ENCODE data around the gene SLC6A18.

SLC6A18 gene

DNA sequence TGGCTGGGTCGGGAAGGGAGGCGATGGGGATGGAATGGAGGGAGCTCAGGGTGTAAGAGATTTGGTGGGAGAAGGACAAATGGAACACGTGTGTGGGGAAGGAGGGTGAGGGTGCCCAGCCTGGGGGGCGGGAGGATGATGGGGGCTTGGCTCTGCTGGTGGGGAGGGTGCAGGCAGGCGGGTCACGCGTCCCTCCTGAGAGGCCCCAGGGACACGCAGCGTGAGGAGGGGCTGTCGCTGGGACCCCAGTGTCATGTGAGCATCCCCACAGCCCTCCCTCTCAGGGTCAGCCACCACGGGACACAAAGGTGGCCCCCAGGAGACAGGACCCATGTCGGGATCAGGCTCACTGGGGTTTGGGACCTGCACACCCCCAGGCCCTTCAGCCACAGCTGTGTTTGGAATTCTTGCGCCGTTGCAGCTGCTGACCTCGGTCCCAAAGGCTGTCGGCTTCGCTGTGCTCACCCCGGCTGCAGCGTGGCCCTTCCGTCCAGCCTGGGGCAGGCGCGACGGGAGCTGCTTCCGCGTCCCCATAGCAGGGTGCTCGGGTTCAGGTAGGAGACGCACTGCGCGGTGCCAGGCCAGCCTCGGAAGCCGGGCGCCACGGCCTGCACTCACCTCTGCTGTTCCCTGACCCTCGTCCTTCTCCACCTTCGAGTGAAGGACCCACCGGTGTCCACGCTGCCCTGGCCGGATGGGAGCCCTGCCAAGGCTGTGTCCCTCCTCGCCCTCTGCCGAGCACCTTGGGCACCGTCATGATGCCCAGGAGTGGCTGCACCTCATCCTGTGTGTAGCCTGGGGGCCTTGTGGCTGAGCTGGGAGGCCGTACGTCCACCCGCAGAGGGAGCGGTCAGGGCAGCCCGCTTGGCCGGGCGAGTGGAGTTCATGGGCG is 18.4 kb upstream of the SLC6A18 start:
- no peak overlapping the region for H3K4me2 ChIP-seq (ENCODE audit: low read length)
- H3K4me1 ChIP-seq, result no peaks in the 10 kb centered on the region
- no peak overlapping the region for H3K9ac ChIP-seq
- TF ChIP-seq, protein P1, sequence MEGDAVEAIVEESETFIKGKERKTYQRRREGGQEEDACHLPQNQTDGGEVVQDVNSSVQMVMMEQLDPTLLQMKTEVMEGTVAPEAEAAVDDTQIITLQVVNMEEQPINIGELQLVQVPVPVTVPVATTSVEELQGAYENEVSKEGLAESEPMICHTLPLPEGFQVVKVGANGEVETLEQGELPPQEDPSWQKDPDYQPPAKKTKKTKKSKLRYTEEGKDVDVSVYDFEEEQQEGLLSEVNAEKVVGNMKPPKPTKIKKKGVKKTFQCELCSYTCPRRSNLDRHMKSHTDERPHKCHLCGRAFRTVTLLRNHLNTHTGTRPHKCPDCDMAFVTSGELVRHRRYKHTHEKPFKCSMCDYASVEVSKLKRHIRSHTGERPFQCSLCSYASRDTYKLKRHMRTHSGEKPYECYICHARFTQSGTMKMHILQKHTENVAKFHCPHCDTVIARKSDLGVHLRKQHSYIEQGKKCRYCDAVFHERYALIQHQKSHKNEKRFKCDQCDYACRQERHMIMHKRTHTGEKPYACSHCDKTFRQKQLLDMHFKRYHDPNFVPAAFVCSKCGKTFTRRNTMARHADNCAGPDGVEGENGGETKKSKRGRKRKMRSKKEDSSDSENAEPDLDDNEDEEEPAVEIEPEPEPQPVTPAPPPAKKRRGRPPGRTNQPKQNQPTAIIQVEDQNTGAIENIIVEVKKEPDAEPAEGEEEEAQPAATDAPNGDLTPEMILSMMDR (IDR thresholded peaks at IDR 0.05), result no peak
- H3K9me3 ChIP-seq (ENCODE audit: control insufficient read depth, low read length), result no peaks in the 10 kb centered on the region
- no peak overlapping the region for H3K27ac ChIP-seq
- no peaks in the 10 kb centered on the region for H3K79me2 ChIP-seq
- H2AFZ ChIP-seq, result no peak overlapping the region
- H3K36me3 ChIP-seq (ENCODE audit: control insufficient read depth, insufficient read depth, low read length), result no peaks in the 10 kb centered on the region
- H3K27me3 ChIP-seq (ENCODE audit: control insufficient read depth, insufficient read depth, low read length), result no peaks in the 10 kb centered on the region
- H3K4me3 ChIP-seq (ENCODE audit: low read depth, low read length), result no peak overlapping the region

DNA sequence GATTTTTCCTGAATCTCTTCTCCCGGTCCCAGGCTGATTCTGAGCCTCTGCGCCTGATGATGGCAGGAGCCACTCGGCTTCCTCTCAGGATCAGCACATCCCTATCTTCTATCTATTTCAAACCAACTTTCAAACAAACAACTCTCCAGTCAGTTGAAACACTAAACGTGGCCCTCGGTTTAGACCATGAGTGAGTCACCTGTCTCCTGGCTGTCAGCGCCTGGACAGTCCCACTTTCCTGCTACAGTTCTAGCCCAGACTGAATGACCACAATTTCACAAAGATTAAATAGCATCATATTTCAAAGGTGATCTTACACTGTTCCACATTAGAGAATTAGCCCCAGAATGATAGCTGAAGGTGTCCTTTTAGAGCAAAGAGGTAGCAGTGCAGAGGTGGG is 17.6 kb upstream of the SLC6A18 start:
- Histone ChIP-seq H3K4me2 (ENCODE audit: low read length) (no peak overlapping the region), H3K9ac (no peak overlapping the region), H3K36me3 (ENCODE audit: control insufficient read depth, insufficient read depth, low read length) (no peaks in the 10 kb centered on the region), H3K9me3 (ENCODE audit: control insufficient read depth, low read length) (no peaks in the 10 kb centered on the region), H2AFZ (no peak overlapping the region), H3K4me1 (no peaks in the 10 kb centered on the region), H3K79me2 (no peaks in the 10 kb centered on the region), H3K4me3 (ENCODE audit: low read depth, low read length) (no peak overlapping the region), H3K27ac (no peak overlapping the region), H3K27me3 (ENCODE audit: control insufficient read depth, insufficient read depth, low read length) (no peaks in the 10 kb centered on the region)
- TF ChIP-seq, protein P1 (IDR thresholded peaks at IDR 0.05), result no peak

DNA sequence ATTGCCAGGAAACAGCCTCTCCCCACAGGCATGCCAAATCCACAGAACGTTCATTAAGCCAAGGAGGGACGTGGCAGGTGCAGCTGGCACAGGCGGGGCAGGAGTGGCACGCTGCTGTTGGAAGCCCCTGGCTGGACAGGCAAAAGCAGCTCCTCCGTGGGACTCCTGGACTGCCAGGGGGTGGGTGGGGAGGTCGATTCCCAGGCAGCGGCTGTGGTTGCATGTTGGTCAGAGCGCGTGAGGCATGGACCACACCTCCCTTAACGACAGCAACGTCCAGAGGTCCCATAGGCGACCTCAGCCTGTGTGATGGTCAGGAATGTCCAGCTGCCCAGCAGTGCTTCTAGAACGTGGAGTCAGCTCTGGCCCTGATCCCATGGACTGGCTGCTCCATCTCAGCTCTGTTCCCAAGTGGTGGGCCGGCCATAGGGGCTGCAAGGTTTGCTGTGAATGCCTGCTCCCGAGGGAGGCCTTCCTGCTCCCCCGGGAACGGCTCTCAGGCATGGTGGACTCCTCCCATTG is 16.9 kb upstream of the SLC6A18 start:
- H3K9ac ChIP-seq, result no peak overlapping the region
- H3K27ac ChIP-seq, result no peak overlapping the region
- no peak overlapping the region for H3K4me2 ChIP-seq (ENCODE audit: low read length)
- TF ChIP-seq, protein P1 (IDR thresholded peaks at IDR 0.05), result no peak
- H2AFZ ChIP-seq, result no peak overlapping the region
- no peak overlapping the region for H3K4me3 ChIP-seq (ENCODE audit: low read depth, low read length)
- H3K4me1 ChIP-seq, result no peaks in the 10 kb centered on the region
- H3K79me2 ChIP-seq, result no peaks in the 10 kb centered on the region
- H3K27me3 ChIP-seq (ENCODE audit: control insufficient read depth, insufficient read depth, low read length), result no peaks in the 10 kb centered on the region
- H3K9me3 ChIP-seq (ENCODE audit: control insufficient read depth, low read length), result no peaks in the 10 kb centered on the region
- H3K36me3 ChIP-seq (ENCODE audit: control insufficient read depth, insufficient read depth, low read length), result no peaks in the 10 kb centered on the region

DNA sequence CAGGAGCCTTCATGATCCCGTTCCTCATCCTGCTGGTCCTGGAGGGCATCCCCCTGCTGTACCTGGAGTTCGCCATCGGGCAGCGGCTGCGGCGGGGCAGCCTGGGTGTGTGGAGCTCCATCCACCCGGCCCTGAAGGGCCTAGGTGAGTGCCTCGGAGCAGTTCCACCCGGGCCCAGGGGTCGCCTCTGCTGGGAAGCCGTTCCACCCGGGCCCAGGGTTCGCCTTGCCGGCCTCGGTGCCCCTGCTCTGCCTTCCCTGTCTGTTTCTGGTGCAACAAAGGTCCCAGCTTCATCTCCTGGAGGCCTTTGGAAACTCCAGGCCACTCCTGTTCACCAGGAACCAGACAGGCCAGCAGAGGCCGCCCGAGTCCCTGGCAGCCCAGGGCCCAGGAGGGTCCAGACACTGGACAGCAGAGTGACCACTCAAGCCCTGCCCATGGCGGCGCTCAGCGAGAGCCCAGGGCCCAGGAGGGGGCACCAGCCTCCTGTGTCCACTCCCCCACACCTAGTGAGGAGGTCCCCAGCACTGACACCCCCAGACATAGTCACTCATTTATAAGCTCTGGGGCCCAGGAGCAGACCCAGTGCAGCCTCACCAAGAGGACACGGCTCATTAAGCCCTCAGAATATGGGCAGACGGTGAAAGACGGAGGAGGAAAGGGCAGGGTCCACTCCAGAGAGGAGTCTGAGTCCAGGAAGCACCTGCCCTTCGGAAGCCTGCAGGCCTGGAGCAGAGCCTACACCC is 16.3 kb upstream of the SLC6A18 start:
- H3K27ac ChIP-seq, result no peak overlapping the region
- TF ChIP-seq, protein P1 (IDR thresholded peaks at IDR 0.05), result no peak
- no peaks in the 10 kb centered on the region for H3K27me3 ChIP-seq (ENCODE audit: control insufficient read depth, insufficient read depth, low read length)
- H2AFZ ChIP-seq, result no peak overlapping the region
- H3K9ac ChIP-seq, result no peak overlapping the region
- no peak overlapping the region for H3K4me3 ChIP-seq (ENCODE audit: low read depth, low read length)
- no peaks in the 10 kb centered on the region for H3K36me3 ChIP-seq (ENCODE audit: control insufficient read depth, insufficient read depth, low read length)
- no peaks in the 10 kb centered on the region for H3K4me1 ChIP-seq
- no peak overlapping the region for H3K4me2 ChIP-seq (ENCODE audit: low read length)
- H3K79me2 ChIP-seq, result no peaks in the 10 kb centered on the region
- H3K9me3 ChIP-seq (ENCODE audit: control insufficient read depth, low read length), result no peaks in the 10 kb centered on the region
